ENCODE measurements around the gene DISP2. TPM values are rescaled to one million over a fixed set of nuclear protein-coding genes. Genes with fewer than 3 reads are reported as not detected.

DISP2 gene
- total RNA-seq, 4 donors from 2014 or later = 8.6 to 12.9 (median 10.9) TPM

GRCh38 chr15:40424483-40425115 lies 66.6 kb downstream of the DISP2 start:
- 67 to 96% methylated on average over 2 to 6 of the region's 6 CpGs for WGBS, 2 donors (ENCODE audit: low coverage in 1 of 2)
- H3K4me3 ChIP-seq = no peak overlapping the region
- intact Hi-C loops (cut with DNase I; ENCODE audit: low total_unique reads) (loop anchor here (5.0 kb wide), 1 partner anchor 142 kb away; the partner anchor contains the start of gene ANKRD63), in situ Hi-C loops (cut with MboI; ENCODE audit: low pct_ligation_motif_present in 1 of 4, low pct_unique_long_range_greater_than_20kb in 1 of 4, low sequenced_read_pairs in 3 of 4) (loop anchor here in 2 of 4 donors (10.0 to 25.0 kb wide), 2 partner anchors 60 to 112 kb away; partner anchors contain the start of genes INAFM2 (in 1 of the 2) and PLCB2 (in 1 of the 2))
- no peaks in the 10 kb centered on the region for H3K27me3 ChIP-seq
- no peaks in the 10 kb centered on the region for H3K36me3 ChIP-seq
- H3K27ac ChIP-seq = no peak overlapping the region
- H3K4me1 ChIP-seq = peaks cover 9 to 23% (median 20%) of the 10 kb centered on the region in 4 donors
- no peak for DNase-seq
- TF ChIP-seq EP300 (IDR thresholded peaks at IDR 0.05; ENCODE audit: low read depth) = no peak
- no peak for TF ChIP-seq CTCF (IDR thresholded peaks at IDR 0.05)
- TF ChIP-seq POLR2AphosphoS5 (IDR thresholded peaks at IDR 0.05) = no peak
- TF ChIP-seq POLR2A (IDR thresholded peaks at IDR 0.05) = no peak
- H3K9me3 ChIP-seq = no peaks in the 10 kb centered on the region

- Histone ChIP-seq H3K9me3 (no peaks in the 10 kb centered on the region), H3K4me1 (peaks cover 9 to 18% (median 13%) of the 10 kb centered on the region in 4 donors), H3K27me3 (no peaks in the 10 kb centered on the region), H3K36me3 (no peaks in the 10 kb centered on the region), H3K4me3 (no peak overlapping the region), H3K27ac (no peak overlapping the region)
- WGBS, 2 donors (ENCODE audit: low coverage in 1 of 2) = 88 to 93% methylated on average over 4 to 5 of the region's 5 CpGs
- intact Hi-C loops (cut with DNase I; ENCODE audit: low total_unique reads) = no loop called here
- TF ChIP-seq CTCF (IDR thresholded peaks at IDR 0.05) (no peak), POLR2AphosphoS5 (IDR thresholded peaks at IDR 0.05) (no peak), POLR2A (IDR thresholded peaks at IDR 0.05) (no peak), EP300 (IDR thresholded peaks at IDR 0.05; ENCODE audit: low read depth) (no peak)
- in situ Hi-C loops (cut with MboI; ENCODE audit: low pct_ligation_motif_present in 1 of 4, low pct_unique_long_range_greater_than_20kb in 1 of 4, low sequenced_read_pairs in 3 of 4) = loop anchor here in 1 of 4 donors (10.0 kb wide), 1 partner anchor 61 kb away; no protein-coding TSS in a partner anchor
- DNase-seq = no peak
These were observed 67.7 kb downstream of the DISP2 start for GRCh38 chr15:40425681-40426080.

- WGBS, 2 donors (ENCODE audit: low coverage in 1 of 2) = 95% methylated on average over 9 of the region's 9 CpGs; no CpG with 5 or more reads in 1 of the 2 donors
- Histone ChIP-seq H3K27me3 (no peaks in the 10 kb centered on the region), H3K4me1 (peaks cover 0 to 3% (median 0%) of the 10 kb centered on the region in 4 donors), H3K4me3 (no peak overlapping the region), H3K9me3 (no peaks in the 10 kb centered on the region), H3K27ac (no peak overlapping the region), H3K36me3 (no peaks in the 10 kb centered on the region)
- TF ChIP-seq EP300 (IDR thresholded peaks at IDR 0.05; ENCODE audit: low read depth) = no peak
- no peak for TF ChIP-seq POLR2AphosphoS5 (IDR thresholded peaks at IDR 0.05)
- in situ Hi-C loops (cut with MboI; ENCODE audit: low pct_ligation_motif_present in 1 of 4, low pct_unique_long_range_greater_than_20kb in 1 of 4, low sequenced_read_pairs in 3 of 4) (loop anchor here in 1 of 4 donors (10.0 kb wide), 1 partner anchor 62 kb away; no protein-coding TSS in a partner anchor), intact Hi-C loops (cut with DNase I; ENCODE audit: low total_unique reads) (no loop called here)
- no peak for DNase-seq
These were observed 69.2 kb downstream of the DISP2 start for GRCh38 chr15:40427188-40427587.

- no peak for TF ChIP-seq POLR2AphosphoS5 (IDR thresholded peaks at IDR 0.05)
- no peak for TF ChIP-seq POLR2A (IDR thresholded peaks at IDR 0.05)
- TF ChIP-seq CTCF (IDR thresholded peaks at IDR 0.05) = no peak
- TF ChIP-seq EP300 (IDR thresholded peaks at IDR 0.05; ENCODE audit: low read depth) = no peak
- WGBS, 2 donors (ENCODE audit: low coverage in 1 of 2) = 91% methylated on average over 4 of the region's 4 CpGs; no CpG with 5 or more reads in 1 of the 2 donors
- Histone ChIP-seq H3K4me3 (no peak overlapping the region), H3K36me3 (no peaks in the 10 kb centered on the region), H3K27ac (no peak overlapping the region), H3K4me1 (peaks cover 0 to 3% (median 0%) of the 10 kb centered on the region in 4 donors), H3K9me3 (no peaks in the 10 kb centered on the region), H3K27me3 (no peaks in the 10 kb centered on the region)
- intact Hi-C loops (cut with DNase I; ENCODE audit: low total_unique reads) = no loop called here
- in situ Hi-C loops (cut with MboI; ENCODE audit: low pct_ligation_motif_present in 1 of 4, low pct_unique_long_range_greater_than_20kb in 1 of 4, low sequenced_read_pairs in 3 of 4) = loop anchor here in 1 of 4 donors (10.0 kb wide), 1 partner anchor 63 kb away; no protein-coding TSS in a partner anchor
- DNase-seq = no peak
These were observed 70.2 kb downstream of the DISP2 start for GRCh38 chr15:40428185-40428584.

Other genes with a start within 250 kb of the DISP2 start
- gene BMF, start 249.3 kb upstream of the DISP2 start, total RNA-seq = 10 to 100 TPM; 13.3 to 35.4 (median 25.1) TPM
- gene BUB1B, start 197.2 kb upstream of the DISP2 start, total RNA-seq = 10 to 100 TPM in 2 of 4 donors, 1 to 10 TPM in 2; 1.4 to 15.3 (median 8.6) TPM
- 1 to 10 TPM; 3.0 to 7.5 (median 4.5) TPM for gene PAK6, start 119.2 kb upstream of the DISP2 start, total RNA-seq
- not detected for gene ANKRD63, start 75.2 kb upstream of the DISP2 start, total RNA-seq
- gene PLCB2, start 50.3 kb upstream of the DISP2 start, total RNA-seq = 100 to 1,000 TPM in 1 of 4 donors, 10 to 100 TPM in 2, 1 to 10 TPM in 1; 5.5 to 143 (median 12.0) TPM
- 10 to 100 TPM; 14.5 to 62.1 (median 19.4) TPM for gene INAFM2, start 34.5 kb upstream of the DISP2 start, total RNA-seq
- 10 to 100 TPM; 22.0 to 49.4 (median 36.9) TPM for gene CCDC9B, start 17.3 kb upstream of the DISP2 start, total RNA-seq
- 1,000 to 10,000 TPM; 2,387 to 4,992 (median 3,189) TPM for gene PHGR1, start 7.2 kb upstream of the DISP2 start, total RNA-seq
- 10 to 100 TPM in 1 of 4 donors, 1 to 10 TPM in 3; 7.5 to 80.4 (median 8.3) TPM for gene KNSTRN, start 24.5 kb downstream of the DISP2 start, total RNA-seq
- gene IVD, start 47.6 kb downstream of the DISP2 start, total RNA-seq = 100 to 1,000 TPM in 1 of 4 donors, 10 to 100 TPM in 3; 51.4 to 122 (median 58.7) TPM
- gene BAHD1, start 82.7 kb downstream of the DISP2 start, total RNA-seq = 10 to 100 TPM in 3 of 4 donors, 1 to 10 TPM in 1; 9.0 to 35.5 (median 26.4) TPM
- gene CHST14, start 112.8 kb downstream of the DISP2 start, total RNA-seq = 1 to 10 TPM in 3 of 4 donors, not detected in 1; 2.9 to 8.8 (median 4.1) TPM
- gene CCDC32, start 206.8 kb downstream of the DISP2 start, total RNA-seq = 10 to 100 TPM; 31.0 to 53.1 (median 41.1) TPM
- 10 to 100 TPM in 1 of 4 donors, 1 to 10 TPM in 3; 6.7 to 19.3 (median 7.8) TPM for gene RPUSD2, start 211.1 kb downstream of the DISP2 start, total RNA-seq
- 1 to 10 TPM; 3.4 to 7.6 (median 3.9) TPM for gene KNL1, start 236.0 kb downstream of the DISP2 start, total RNA-seq